ENCODE measurements around the gene OSTF1.

The OSTF1 gene

DNA sequence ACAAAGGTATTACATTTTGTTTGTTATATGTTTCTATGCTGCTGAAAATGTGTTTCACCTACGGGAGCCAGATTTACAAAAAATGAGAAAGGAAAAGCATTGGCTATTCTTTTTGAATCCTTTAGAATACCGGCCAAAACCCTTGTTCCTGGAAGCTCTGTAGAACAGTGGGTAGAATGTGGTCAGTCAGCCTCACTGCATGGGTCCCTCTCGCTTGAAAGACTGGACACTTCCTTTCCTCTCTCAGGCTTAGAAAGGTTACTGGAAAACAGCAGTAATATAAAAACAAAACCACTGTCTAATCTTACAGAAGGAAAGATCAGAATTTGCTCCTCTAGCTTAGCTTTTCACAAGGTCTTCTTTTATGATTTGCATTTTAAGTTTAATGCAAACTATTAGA is 45.1 kb downstream of the OSTF1 start:
- DNase-seq (ENCODE audit: low spot score), result no peak
- TF ChIP-seq, protein P1, sequence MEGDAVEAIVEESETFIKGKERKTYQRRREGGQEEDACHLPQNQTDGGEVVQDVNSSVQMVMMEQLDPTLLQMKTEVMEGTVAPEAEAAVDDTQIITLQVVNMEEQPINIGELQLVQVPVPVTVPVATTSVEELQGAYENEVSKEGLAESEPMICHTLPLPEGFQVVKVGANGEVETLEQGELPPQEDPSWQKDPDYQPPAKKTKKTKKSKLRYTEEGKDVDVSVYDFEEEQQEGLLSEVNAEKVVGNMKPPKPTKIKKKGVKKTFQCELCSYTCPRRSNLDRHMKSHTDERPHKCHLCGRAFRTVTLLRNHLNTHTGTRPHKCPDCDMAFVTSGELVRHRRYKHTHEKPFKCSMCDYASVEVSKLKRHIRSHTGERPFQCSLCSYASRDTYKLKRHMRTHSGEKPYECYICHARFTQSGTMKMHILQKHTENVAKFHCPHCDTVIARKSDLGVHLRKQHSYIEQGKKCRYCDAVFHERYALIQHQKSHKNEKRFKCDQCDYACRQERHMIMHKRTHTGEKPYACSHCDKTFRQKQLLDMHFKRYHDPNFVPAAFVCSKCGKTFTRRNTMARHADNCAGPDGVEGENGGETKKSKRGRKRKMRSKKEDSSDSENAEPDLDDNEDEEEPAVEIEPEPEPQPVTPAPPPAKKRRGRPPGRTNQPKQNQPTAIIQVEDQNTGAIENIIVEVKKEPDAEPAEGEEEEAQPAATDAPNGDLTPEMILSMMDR (IDR thresholded peaks at IDR 0.05; ENCODE audit: extremely low read depth, missing control alignments), result no peak

DNA sequence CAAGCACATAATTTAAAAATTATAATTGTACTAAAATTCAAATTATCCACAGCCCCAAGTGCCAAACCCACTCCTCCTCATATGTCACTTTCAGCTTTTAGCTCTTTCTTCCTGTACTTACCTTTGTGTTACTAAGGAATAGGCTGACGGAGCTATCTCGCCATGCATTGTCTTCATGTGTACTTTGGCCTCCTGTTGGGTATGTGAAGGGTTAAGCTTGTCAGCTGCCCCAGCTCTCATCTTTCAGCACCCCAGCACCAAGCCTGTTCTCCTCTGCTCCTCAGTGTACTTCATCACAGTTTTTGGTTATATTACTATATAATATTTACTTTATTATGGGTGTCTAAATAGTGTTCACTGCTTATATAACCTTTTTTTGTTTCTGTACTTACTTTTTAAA is 46.2 kb downstream of the OSTF1 start:
- no peak for DNase-seq (ENCODE audit: low spot score)
- TF ChIP-seq, protein P1 (IDR thresholded peaks at IDR 0.05; ENCODE audit: extremely low read depth, missing control alignments), result no peak

DNA sequence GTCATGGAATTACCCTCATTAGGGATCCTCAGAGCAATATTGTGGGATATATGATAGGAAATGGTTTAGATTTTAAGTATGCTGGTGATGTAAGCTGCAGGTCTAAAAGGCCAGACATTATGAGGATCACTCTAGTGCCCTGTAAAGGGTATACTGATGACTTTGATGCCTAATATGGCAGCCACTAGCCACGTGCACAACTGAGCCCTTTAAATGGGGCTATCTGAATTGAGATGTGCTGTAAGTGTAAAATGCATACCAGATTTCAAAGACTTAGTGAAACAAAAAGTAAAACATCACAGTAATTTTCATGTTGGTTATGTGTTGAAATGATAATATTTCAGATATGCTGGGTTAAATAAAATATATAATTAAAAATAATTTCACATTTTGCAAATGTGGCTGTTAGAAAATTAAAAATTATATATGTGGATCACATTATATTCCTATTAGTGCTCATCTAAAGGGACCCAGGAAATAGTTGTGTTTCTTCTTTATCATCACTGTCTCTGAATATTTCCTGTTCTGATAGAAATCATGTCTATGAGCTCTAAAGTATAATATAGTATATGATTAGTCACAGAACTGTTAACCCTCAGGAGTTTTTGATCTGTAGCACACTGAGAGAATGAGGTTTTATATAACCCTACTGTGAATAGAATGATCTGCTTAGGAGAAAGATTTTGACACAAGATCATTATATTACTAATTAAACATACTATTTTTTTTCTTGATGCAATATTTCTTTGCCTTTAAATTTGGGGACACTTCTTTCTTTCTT is 50.1 kb downstream of the OSTF1 start:
- DNase-seq (ENCODE audit: low spot score), result no peak
- TF ChIP-seq, protein P1 (IDR thresholded peaks at IDR 0.05; ENCODE audit: extremely low read depth, missing control alignments), result no peak

DNA sequence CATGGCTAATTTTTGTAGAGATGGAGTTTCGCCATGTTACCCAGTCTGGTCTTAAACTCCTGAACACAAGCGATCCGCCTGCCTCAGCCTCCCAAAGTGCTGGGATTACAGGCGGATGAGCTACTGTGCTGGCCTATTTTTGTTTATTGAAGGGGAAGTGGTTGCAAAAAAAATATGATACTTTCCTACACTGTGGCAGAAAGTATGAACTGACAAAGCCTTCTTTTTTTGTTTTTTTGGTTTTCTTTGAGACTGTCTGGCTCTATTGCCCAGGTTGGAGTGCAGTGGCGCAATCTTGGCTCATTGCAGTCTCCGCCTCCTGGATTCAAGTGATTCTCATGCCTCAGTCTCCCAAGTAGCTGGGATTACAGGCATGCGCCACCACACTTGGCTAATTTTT is 50.9 kb downstream of the OSTF1 start:
- TF ChIP-seq, protein P1 (IDR thresholded peaks at IDR 0.05; ENCODE audit: extremely low read depth, missing control alignments), result no peak
- DNase-seq (ENCODE audit: low spot score), result no peak

DNA sequence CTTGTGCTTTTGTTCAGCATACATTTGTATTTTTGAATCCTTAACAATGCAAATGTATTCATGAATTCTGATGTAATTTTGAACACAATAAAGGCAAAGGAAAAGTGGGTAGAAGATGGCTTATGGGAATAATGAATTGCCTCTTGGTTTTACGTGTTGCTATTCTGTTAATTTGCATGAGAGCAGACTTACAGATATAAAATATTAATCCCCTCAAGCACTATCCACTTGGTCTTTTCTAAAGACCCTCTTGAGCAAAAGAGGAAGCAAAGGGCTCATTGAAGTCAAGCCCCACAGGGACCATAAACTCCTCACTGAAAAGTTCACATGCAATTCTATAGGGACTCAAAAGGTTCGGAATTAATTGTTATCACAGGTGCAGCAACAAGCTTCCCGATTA is 51.9 kb downstream of the OSTF1 start:
- TF ChIP-seq, protein P1 (IDR thresholded peaks at IDR 0.05; ENCODE audit: extremely low read depth, missing control alignments), result no peak
- DNase-seq (ENCODE audit: low spot score), result no peak

DNA sequence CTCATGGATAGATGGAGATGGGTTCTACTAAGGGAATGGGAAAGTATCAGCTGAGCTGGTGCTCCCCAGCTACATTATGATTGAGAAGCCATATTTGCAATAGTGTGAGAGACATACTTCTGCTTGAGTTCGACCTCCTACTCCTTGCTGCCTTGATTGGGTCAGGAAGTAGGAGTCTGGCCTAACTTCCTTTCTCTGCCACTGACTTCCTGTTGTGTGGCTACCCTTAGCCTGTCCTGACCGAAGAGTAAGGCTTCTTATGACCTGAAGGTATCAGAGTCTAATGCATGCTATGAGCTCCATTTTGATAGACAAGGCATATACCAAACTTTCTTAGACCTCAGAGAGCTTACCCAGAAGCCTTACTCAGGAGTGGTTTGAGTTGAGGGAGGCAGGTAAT is 53.9 kb downstream of the OSTF1 start:
- DNase-seq (ENCODE audit: low spot score), result no peak
- TF ChIP-seq, protein P1 (IDR thresholded peaks at IDR 0.05; ENCODE audit: extremely low read depth, missing control alignments), result no peak

DNA sequence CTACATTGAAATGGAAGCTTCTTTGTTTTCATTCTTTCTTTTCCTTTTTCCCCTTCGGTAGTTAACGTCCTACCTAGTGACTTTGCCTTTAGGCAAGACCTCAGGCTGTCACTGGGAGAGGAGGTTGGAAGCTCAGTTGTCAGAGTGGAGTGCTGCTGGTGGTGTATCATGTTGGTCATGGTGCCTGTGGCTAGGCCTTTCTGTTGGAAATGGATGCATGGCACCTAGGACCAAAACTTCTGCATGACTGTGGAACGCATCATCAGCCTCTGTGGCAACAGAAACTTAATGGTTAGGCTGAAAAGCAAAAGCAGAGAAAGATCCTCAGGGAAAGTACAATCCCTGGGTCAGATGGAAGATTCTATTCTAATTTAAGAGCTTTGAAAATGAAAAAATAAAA is 57.9 kb downstream of the OSTF1 start:
- TF ChIP-seq, protein P1 (IDR thresholded peaks at IDR 0.05; ENCODE audit: extremely low read depth, missing control alignments), result no peak
- DNase-seq (ENCODE audit: low spot score), result no peak
